A673 (cell line): ENCODE measurements around the gene CCDC148. TPM values are rescaled to one million over a fixed set of nuclear protein-coding genes. Genes with fewer than 3 reads are reported as not detected.

ENCODE experiments used
- BruUV-seq: library from RNA; stranded (reverse); fragments of 400-500 nt; replicated peaks from 2 replicates; lab custom pipeline; 2021; lab: Mats Ljungman, UMichigan
- CTCF ChIA-PET: fragments of 300-600 bp; sonication (Branson Sonifier 250); formaldehyde crosslinking; loops from one replicate; lab custom pipeline; 2022; ENCODE audit warnings: antibody characterized with exemption; lab: Charles Lee
- POLR2A ChIA-PET: fragments of 300-600 bp; sonication (Branson Sonifier 250); formaldehyde crosslinking; loops from one replicate; lab custom pipeline; 2022; ENCODE audit warnings: antibody characterized with exemption; ENCODE audit not compliant: low non-redundant PET; lab: Charles Lee
- DNase-seq: peaks from one replicate; pipeline ENCODE4 v3.0.0-alpha.2; 2015; ENCODE audit warnings: low spot score
- H3K27ac ChIP-seq: fragments of 200-600 bp; sonication (generic); 2 replicates; pipeline ENCODE4 v1.5.1; 2016; ENCODE audit warnings: mixed run types, low read depth, mild to moderate bottlenecking, mixed read lengths, antibody characterized with exemption, low read length; ENCODE audit not compliant: poor library complexity, severe bottlenecking
- H3K27me3 ChIP-seq: fragments of 200-600 bp; sonication (generic); replicated peaks from 2 replicates; pipeline ENCODE4 v1.6.1; 2017; ENCODE audit warnings: mixed run types, low read depth, mild to moderate bottlenecking, mixed read lengths, antibody characterized with exemption, low read length; ENCODE audit not compliant: insufficient read depth, poor library complexity
- H3K36me3 ChIP-seq: fragments of 200-600 bp; sonication (generic); 2 replicates; pipeline ENCODE4 v1.6.1; 2016; ENCODE audit warnings: mixed run types, mild to moderate bottlenecking, mixed read lengths, antibody characterized with exemption, low read length; ENCODE audit not compliant: insufficient read depth, poor library complexity, severe bottlenecking
- H3K4me1 ChIP-seq: fragments of 200-600 bp; sonication (generic); 2 replicates; pipeline ENCODE4 v1.6.1; 2017; ENCODE audit warnings: mixed run types, mild to moderate bottlenecking, mixed read lengths, antibody characterized with exemption, low read length; ENCODE audit not compliant: insufficient read depth, poor library complexity, severe bottlenecking
- H3K4me3 ChIP-seq: fragments of 200-600 bp; sonication (generic); 2 replicates; pipeline ENCODE4 v1.5.1; 2016; ENCODE audit warnings: low read depth, mixed run types, mild to moderate bottlenecking, mixed read lengths, low read length; ENCODE audit not compliant: poor library complexity, severe bottlenecking
- H3K9me3 ChIP-seq: fragments of 200-600 bp; sonication (generic); 2 replicates; pipeline ENCODE4 v1.6.1; 2016; ENCODE audit warnings: mixed run types, low read depth, mild to moderate bottlenecking, mixed read lengths, antibody characterized with exemption, low read length; ENCODE audit not compliant: poor library complexity, severe bottlenecking
- CTCF ChIP-seq: fragments of 300-800, 200-600 bp; sonication (generic); conservative IDR thresholded peaks from 2 replicates; pipeline ENCODE4 v1.5.1; 2017; ENCODE audit warnings: low read depth, mild to moderate bottlenecking, antibody characterized with exemption, low read length, moderate library complexity, mixed read lengths
- EZH2 ChIP-seq: fragments of 200-600 bp; sonication (generic); IDR thresholded peaks from 2 replicates; pipeline ENCODE4 v1.6.1; 2017; ENCODE audit warnings: borderline replicate concordance, low read depth, mild to moderate bottlenecking, mixed read lengths, antibody characterized with exemption, low read length; ENCODE audit not compliant: poor library complexity, severe bottlenecking
- intact Hi-C: fragments of 100-400 bp; cut with micrococcal nuclease; formaldehyde crosslinking; loops from one replicate; pipeline ENCODE4 v1.10.0; 2022; ENCODE audit not compliant: unreplicated experiment
- total RNA-seq: library from RNA; stranded (reverse); gene quantifications from 2 replicates; pipeline ENCODE4 v1.2.3, GENCODE V29; 2021

CCDC148 gene
- total RNA-seq, 1 experiment from 2014 or later, result 0.90 TPM

- no peaks in the 10 kb centered on the region for H3K27me3 ChIP-seq
- DNase-seq, result no peak
- no peak overlapping the region for H3K4me3 ChIP-seq
- POLR2A ChIA-PET, result no interaction called here
- no peak overlapping the region for H3K27ac ChIP-seq
- CTCF ChIA-PET, result no interaction called here
- intact Hi-C loops, result no loop called here
- H3K4me1 ChIP-seq, result no peaks in the 10 kb centered on the region
- no TSS peak for BruUV-seq
- no peaks in the 10 kb centered on the region for H3K36me3 ChIP-seq
- TF ChIP-seq CTCF (no peak), EZH2 (no peak)
- peaks cover 12% of the 10 kb centered on the region for H3K9me3 ChIP-seq
Measured at GRCh38 chr2:158412206-158412605, 44.3 kb downstream of the CCDC148 start.

GRCh38 chr2:158411748-158412147, 44.8 kb downstream of the CCDC148 start:
- DNase-seq, result no peak
- Histone ChIP-seq H3K27me3 (no peaks in the 10 kb centered on the region), H3K36me3 (no peaks in the 10 kb centered on the region), H3K9me3 (peaks cover 12% of the 10 kb centered on the region), H3K27ac (no peak overlapping the region), H3K4me3 (no peak overlapping the region), H3K4me1 (no peaks in the 10 kb centered on the region)
- ChIA-PET CTCF (no interaction called here), POLR2A (no interaction called here)
- TF ChIP-seq EZH2, result no peak
- TF ChIP-seq CTCF, result no peak
- no TSS peak for BruUV-seq
- intact Hi-C loops, result no loop called here

DNA sequence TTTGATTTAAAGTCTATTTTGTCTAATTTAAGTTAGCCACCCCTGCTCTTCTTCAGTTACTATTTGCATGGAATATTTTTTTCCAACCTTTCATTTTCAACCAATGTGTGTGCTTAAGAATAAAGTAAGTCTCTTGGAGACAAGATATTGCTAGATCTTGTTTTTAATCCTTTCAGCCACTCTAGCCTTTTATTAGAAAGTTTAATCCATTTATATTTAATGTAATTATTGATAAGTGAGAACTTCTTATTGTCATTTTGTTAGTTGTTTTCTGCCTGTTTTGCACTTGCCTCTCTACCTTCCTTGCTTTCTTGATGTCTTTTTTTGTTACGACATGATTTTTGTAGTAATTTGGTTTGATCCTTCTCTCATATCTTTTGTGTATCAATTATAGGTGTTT, 46.4 kb downstream of the CCDC148 start:
- Histone ChIP-seq H3K4me1 (no peaks in the 10 kb centered on the region), H3K27ac (no peak overlapping the region), H3K36me3 (no peaks in the 10 kb centered on the region), H3K27me3 (no peaks in the 10 kb centered on the region), H3K9me3 (peaks cover 12% of the 10 kb centered on the region), H3K4me3 (no peak overlapping the region)
- no peak for DNase-seq
- ChIA-PET CTCF (no interaction called here), POLR2A (no interaction called here)
- intact Hi-C loops, result no loop called here
- TF ChIP-seq EZH2 (no peak), CTCF (no peak)
- BruUV-seq, result no TSS peak
